Smooth muscle cell (in vitro differentiated cells): ENCODE data around the gene PI4KB. TPM values are rescaled to one million over a fixed set of nuclear protein-coding genes. Genes with fewer than 3 reads are reported as not detected.
A peak's percentile ranks its signal among the peaks of the same experiment; 100 is the strongest.

Source experiments
- DNase-seq: peaks from one replicate; lab custom pipeline; 2025; ENCODE audit not compliant: unreplicated experiment; lab: John Stamatoyannopoulos, UW
- H2AFZ ChIP-seq: fragments of 200-600 bp; sonication (generic); 2 replicates; pipeline ENCODE4 v1.6.0; 2016; ENCODE audit warnings: antibody characterized with exemption, low read depth, mild to moderate bottlenecking
- H3F3A ChIP-seq: fragments of 200-600 bp; sonication (generic); 2 replicates; pipeline ENCODE4 v1.6.0; 2017; ENCODE audit warnings: antibody characterized with exemption, low read depth
- H3K27ac ChIP-seq: fragments of 200-600 bp; sonication (generic); 2 replicates; pipeline ENCODE4 v1.5.1; 2016; ENCODE audit warnings: low read depth, mild to moderate bottlenecking
- H3K27me3 ChIP-seq: fragments of 200-600 bp; sonication (generic); 2 replicates; pipeline ENCODE4 v1.6.1; 2016; ENCODE audit warnings: low read depth, mild to moderate bottlenecking
- H3K36me3 ChIP-seq: fragments of 200-600 bp; sonication (generic); 2 replicates; pipeline ENCODE4 v1.5.1; 2016; ENCODE audit warnings: low read depth
- H3K4me1 ChIP-seq: fragments of 200-600 bp; sonication (generic); 2 replicates; pipeline ENCODE4 v1.5.1; 2016; ENCODE audit warnings: low read depth
- H3K4me2 ChIP-seq: fragments of 200-600 bp; sonication (generic); 2 replicates; pipeline ENCODE4 v1.6.0; 2016; ENCODE audit warnings: mild to moderate bottlenecking
- H3K4me3 ChIP-seq: fragments of 200-600 bp; sonication (generic); 2 replicates; pipeline ENCODE4 v1.5.1; 2016; ENCODE audit warnings: mild to moderate bottlenecking
- H3K79me2 ChIP-seq: fragments of 200-600 bp; sonication (generic); 2 replicates; pipeline ENCODE4 v1.6.0; 2016; ENCODE audit warnings: low read depth, mild to moderate bottlenecking
- H3K9ac ChIP-seq: fragments of 200-600 bp; sonication (generic); 2 replicates; pipeline ENCODE4 v1.6.0; 2016; ENCODE audit warnings: low read depth
- H3K9me3 ChIP-seq: fragments of 200-600 bp; sonication (generic); replicated peaks from 2 replicates; pipeline ENCODE4 v1.5.1; 2016; ENCODE audit warnings: low read depth
- H4K20me1 ChIP-seq: fragments of 200-600 bp; sonication (generic); 2 replicates; pipeline ENCODE4 v1.6.0; 2016; ENCODE audit warnings: low read depth
- CTCF ChIP-seq: fragments of 200-600 bp; sonication (generic); IDR thresholded peaks from 2 replicates; pipeline ENCODE4 v1.5.1; 2017; ENCODE audit warnings: borderline replicate concordance, mild to moderate bottlenecking, antibody characterized with exemption; ENCODE audit not compliant: insufficient read depth, poor library complexity, severe bottlenecking
- WGBS: methylation state at CpG from one replicate; pipeline ENCODE4 v1.1.7; 2016; ENCODE audit warnings: low lambda C conversion rate; 5-methylcytosine and 5-hydroxymethylcytosine counted together
- polyA plus RNA-seq: library from polyadenylated mRNA; unstranded; fragments of >200 nt; fragmentation: Nextera tagmentation; extraction: Ambion mirVana; gene quantifications from 2 replicates; pipeline ENCODE4 v1.2.1, GENCODE V29; 2016
- total RNA-seq: library from RNA; depleted of rRNA; stranded (reverse); fragments of >200 nt; gene quantifications from 2 replicates; pipeline ENCODE4 v1.2.3, GENCODE V29; 2014

Gene PI4KB
- total and polyA plus RNA-seq, 2 experiments from 2014 or later, result 32.2 to 46.7 TPM

- no peak for DNase-seq
- WGBS, result 37% methylated on average over 5 of the region's 5 CpGs
- peaks cover 7% of the 10 kb centered on the region for H4K20me1 ChIP-seq
- H2AFZ ChIP-seq, result no peak overlapping the region
- H3K36me3 ChIP-seq, result no peaks in the 10 kb centered on the region
- peak overlapping the region; percentile 98 for H3K27ac ChIP-seq
- no peaks in the 10 kb centered on the region for H3K27me3 ChIP-seq
- no peak for TF ChIP-seq CTCF
- H3K4me3 ChIP-seq, result peak overlapping the region; percentile 73
- H3K79me2 ChIP-seq, result peaks cover 60% of the 10 kb centered on the region
- H3K9ac ChIP-seq, result peak overlapping the region; percentile 98
- H3K4me1 ChIP-seq, result peaks cover 9% of the 10 kb centered on the region
- H3K4me2 ChIP-seq, result peak overlapping the region; percentile 88
- H3F3A ChIP-seq, result no peaks in the 10 kb centered on the region
- H3K9me3 ChIP-seq, result no peaks in the 10 kb centered on the region
These were observed 1.4 kb downstream of the PI4KB start for GRCh38 chr1:151325646-151326429.

- Histone ChIP-seq H3K9me3 (no peaks in the 10 kb centered on the region), H3K4me1 (peaks cover 9% of the 10 kb centered on the region), H3K4me2 (peak overlapping the region; percentile 88), H3F3A (no peaks in the 10 kb centered on the region), H3K27ac (peak overlapping the region; percentile 98), H4K20me1 (peaks cover 10% of the 10 kb centered on the region), H3K79me2 (peaks cover 66% of the 10 kb centered on the region), H3K27me3 (no peaks in the 10 kb centered on the region), H3K4me3 (peak overlapping the region; percentile 73), H2AFZ (no peak overlapping the region), H3K36me3 (no peaks in the 10 kb centered on the region), H3K9ac (peak overlapping the region; percentile 23)
- DNase-seq, result no peak
- TF ChIP-seq CTCF, result no peak
- 77% methylated on average over 7 of the region's 7 CpGs for WGBS
These were observed 2.0 kb downstream of the PI4KB start for GRCh38 chr1:151325231-151325630.

GRCh38 chr1:151324390-151324930, 2.8 kb downstream of the PI4KB start:
- no peak overlapping the region for H3K4me3 ChIP-seq
- no peak for TF ChIP-seq CTCF
- no peak overlapping the region for H2AFZ ChIP-seq
- no peak overlapping the region for H3K4me2 ChIP-seq
- DNase-seq, result no peak
- H3K9ac ChIP-seq, result no peak overlapping the region
- 98% methylated on average over 4 of the region's 4 CpGs for WGBS
- H3K9me3 ChIP-seq, result no peaks in the 10 kb centered on the region
- H3K36me3 ChIP-seq, result no peaks in the 10 kb centered on the region
- no peaks in the 10 kb centered on the region for H3K27me3 ChIP-seq
- H3K79me2 ChIP-seq, result peaks cover 67% of the 10 kb centered on the region
- peaks cover 9% of the 10 kb centered on the region for H3K4me1 ChIP-seq
- peaks cover 10% of the 10 kb centered on the region for H4K20me1 ChIP-seq
- peak overlapping the region; percentile 5 for H3K27ac ChIP-seq
- H3F3A ChIP-seq, result no peaks in the 10 kb centered on the region
